ENCODE data around the gene ZNF664.

- TF ChIP-seq CTCF (IDR thresholded peaks at IDR 0.05; ENCODE audit: low read depth, low read length) (no peak), EZH2phosphoT487 (IDR thresholded peaks at IDR 0.05; ENCODE audit: low read depth) (no peak)
Observed at GRCh38 chr12:123951467-123951866, 21.5 kb upstream of the ZNF664 start.
